Motor neuron (in vitro differentiated cells): Measurements from ENCODE around the gene ZFYVE21. TPM values are rescaled to one million over a fixed set of nuclear protein-coding genes. Genes with fewer than 3 reads are reported as not detected.
"Not testable (repeated sequence)": the region's sequence is repeated elsewhere in the genome, so short reads cannot be mapped to it uniquely, and the experiment has no call there.

ENCODE experiments used
- ATAC-seq, 8 experiments: fragments of 200-7000 bp; cut with Tn5 transposase; replicated peaks in 6 of 8; 2 replicates each; pipeline ENCODE4 v1.8.0; 2021; ENCODE audit warnings: mild to moderate bottlenecking in 8 of 8, moderate library complexity in 8 of 8
- H3K27ac ChIP-seq, 2 donors: fragments of 250-450 bp; sonication (Bioruptor Pico); 2 replicates each; pipeline ENCODE4 v1.9.0; 2021; ENCODE audit warnings: antibody characterized with exemption in 2 of 2, mild to moderate bottlenecking in 2 of 2, moderate library complexity in 1 of 2
- H3K4me1 ChIP-seq, 2 donors: fragments of 250-450 bp; sonication (Bioruptor Pico); replicated peaks in 1 of 2; 2 replicates each; pipeline ENCODE4 v1.6.1; 2021; ENCODE audit warnings: antibody characterized with exemption in 2 of 2, mild to moderate bottlenecking in 2 of 2, moderate library complexity in 1 of 2
- H3K4me3 ChIP-seq, 5 donors: fragments of 250-450 bp; sonication (Bioruptor Pico); 2 replicates each; pipeline ENCODE4 v1.9.0; 2021; ENCODE audit warnings: antibody characterized with exemption in 5 of 5, mild to moderate bottlenecking in 5 of 5, moderate library complexity in 4 of 5
- WGBS, 10 experiments: fragments of 450-650 bp; shearing (Covaris generic); methylation state at CpG; one replicate each; pipeline ENCODE4 v1.0.0; 2022; 5-methylcytosine and 5-hydroxymethylcytosine counted together
- in situ Hi-C, 9 experiments: fragments of 400-800 bp; cut with MboI; loops; one replicate each; pipeline ENCODE4 v1.15.0; 2021; ENCODE audit warnings: low sequenced_read_pairs in 9 of 9, low pct_unique_long_range_greater_than_20kb in 2 of 9; ENCODE audit not compliant: unreplicated experiment in 9 of 9
- total RNA-seq, 8 experiments: library from RNA; unstranded; fragments of 300-600 nt; gene quantifications; 2 replicates each; pipeline versions ENCODE4 v1.2.3 to v1.2.4, GENCODE V29; 2022

The ZFYVE21 gene
- total RNA-seq, 8 experiments from 2014 or later = 18.3 to 41.8 (median 29.6) TPM

GRCh38 chr14:103762541-103762940, 46.9 kb downstream of the ZFYVE21 start:
- ATAC-seq = no peak
- WGBS, 10 experiments = 80 to 100% methylated on average over 1 of the region's 13 CpGs; no CpG with 5 or more reads in 8 of the 10 experiments
- Histone ChIP-seq H3K4me1 (no peaks in the 10 kb centered on the region), H3K4me3 (no peak overlapping the region), H3K27ac (no peak overlapping the region)
- in situ Hi-C loops = no loop called here

- Histone ChIP-seq H3K27ac (no peak overlapping the region), H3K4me1 (no peaks in the 10 kb centered on the region), H3K4me3 (no peak overlapping the region)
- no peak for ATAC-seq
- in situ Hi-C loops = no loop called here
- 46 to 100% (median 93%) methylated on average over 1 to 5 of the region's 5 CpGs for WGBS, 10 experiments
Measured at GRCh38 chr14:103763730-103764488, 48.3 kb downstream of the ZFYVE21 start.

GRCh38 chr14:103765526-103765925, 49.9 kb downstream of the ZFYVE21 start:
- ATAC-seq = no peak
- in situ Hi-C loops = no loop called here
- Histone ChIP-seq H3K27ac (no peak overlapping the region), H3K4me1 (no peaks in the 10 kb centered on the region), H3K4me3 (no peak overlapping the region)
- WGBS, 10 experiments = 60 to 100% (median 89%) methylated on average over 1 to 3 of the region's 3 CpGs; no CpG with 5 or more reads in 4 of the 10 experiments

- H3K4me1 ChIP-seq = no peaks in the 10 kb centered on the region
- H3K27ac ChIP-seq = no peak overlapping the region
- no peak overlapping the region for H3K4me3 ChIP-seq
- in situ Hi-C loops = no loop called here
- ATAC-seq = peak in 1 of 8 experiments; percentile 47
- 60 to 100% (median 83%) methylated on average over 1 to 4 of the region's 4 CpGs; no CpG with 5 or more reads in 1 of the 10 experiments for WGBS, 10 experiments
Measured at GRCh38 chr14:103767336-103767894, 51.8 kb downstream of the ZFYVE21 start.

- WGBS, 10 experiments = 42 to 100% (median 100%) methylated on average over 1 to 2 of the region's 2 CpGs; no CpG with 5 or more reads in 5 of the 10 experiments
- in situ Hi-C loops = no loop called here
- Histone ChIP-seq H3K4me3 (no peak overlapping the region), H3K27ac (no peak overlapping the region), H3K4me1 (no peaks in the 10 kb centered on the region)
- ATAC-seq = no peak
Measured at GRCh38 chr14:103770500-103770899, 54.9 kb downstream of the ZFYVE21 start.

GRCh38 chr14:103770902-103771301, 55.3 kb downstream of the ZFYVE21 start:
- no peak overlapping the region for H3K27ac ChIP-seq
- no peak for ATAC-seq
- no peaks in the 10 kb centered on the region for H3K4me1 ChIP-seq
- WGBS, 10 experiments = 40 to 90% (median 79%) methylated on average over 1 to 4 of the region's 4 CpGs; no CpG with 5 or more reads in 2 of the 10 experiments
- no peak overlapping the region for H3K4me3 ChIP-seq
- in situ Hi-C loops = no loop called here

- ATAC-seq = no peak
- Histone ChIP-seq H3K4me1 (no peaks in the 10 kb centered on the region), H3K27ac (no peak overlapping the region), H3K4me3 (no peak overlapping the region)
- 43 to 100% (median 100%) methylated on average over 1 of the region's 1 CpG; no CpG with 5 or more reads in 2 of the 10 experiments for WGBS, 10 experiments
- in situ Hi-C loops = no loop called here
Measured at GRCh38 chr14:103772078-103772712, 56.6 kb downstream of the ZFYVE21 start.

- ATAC-seq = no peak
- 75 to 100% (median 87%) methylated on average over 1 to 2 of the region's 2 CpGs; no CpG with 5 or more reads in 3 of the 10 experiments for WGBS, 10 experiments
- Histone ChIP-seq H3K27ac (no peak overlapping the region), H3K4me3 (no peak overlapping the region), H3K4me1 (no peaks in the 10 kb centered on the region)
- in situ Hi-C loops = no loop called here
Measured at GRCh38 chr14:103773521-103773920, 57.9 kb downstream of the ZFYVE21 start.

- Histone ChIP-seq H3K27ac (no peak overlapping the region), H3K4me1 (no peaks in the 10 kb centered on the region), H3K4me3 (no peak overlapping the region)
- WGBS, 10 experiments = 60 to 100% (median 92%) methylated on average over 1 to 7 of the region's 7 CpGs; no CpG with 5 or more reads in 1 of the 10 experiments
- in situ Hi-C loops = no loop called here
- peak in 1 of 8 experiments; percentile 66 for ATAC-seq
Measured at GRCh38 chr14:103775506-103775905, 59.9 kb downstream of the ZFYVE21 start.

- H3K4me1 ChIP-seq, in situ Hi-C loops, H3K27ac ChIP-seq, H3K4me3 ChIP-seq, ATAC-seq: not testable (repeated sequence)
- WGBS, 10 experiments = 80 to 100% (median 100%) methylated on average over 1 to 5 of the region's 6 CpGs; no CpG with 5 or more reads in 2 of the 10 experiments
Measured at GRCh38 chr14:103776319-103776718, 60.7 kb downstream of the ZFYVE21 start.

GRCh38 chr14:103782376-103782775, 66.8 kb downstream of the ZFYVE21 start:
- H3K4me1 ChIP-seq = no peaks in the 10 kb centered on the region
- no peak overlapping the region for H3K27ac ChIP-seq
- no peak overlapping the region for H3K4me3 ChIP-seq
- in situ Hi-C loops = no loop called here
- ATAC-seq = no peak
- WGBS, 10 experiments = 50 to 100% (median 82%) methylated on average over 2 of the region's 2 CpGs; no CpG with 5 or more reads in 4 of the 10 experiments
